ENCODE measurements around the gene AMMECR1L.
"Not testable (repeated sequence)": the region's sequence is repeated elsewhere in the genome, so short reads cannot be mapped to it uniquely, and the experiment has no call there.

AMMECR1L gene

GRCh38 chr2:127841466-127842178, 44.1 kb downstream of the AMMECR1L start:
- DNase-seq (ENCODE audit: low spot score), result no peak

- no peak for DNase-seq (ENCODE audit: low spot score)
These were observed 44.9 kb downstream of the AMMECR1L start for GRCh38 chr2:127840893-127841292.

DNA sequence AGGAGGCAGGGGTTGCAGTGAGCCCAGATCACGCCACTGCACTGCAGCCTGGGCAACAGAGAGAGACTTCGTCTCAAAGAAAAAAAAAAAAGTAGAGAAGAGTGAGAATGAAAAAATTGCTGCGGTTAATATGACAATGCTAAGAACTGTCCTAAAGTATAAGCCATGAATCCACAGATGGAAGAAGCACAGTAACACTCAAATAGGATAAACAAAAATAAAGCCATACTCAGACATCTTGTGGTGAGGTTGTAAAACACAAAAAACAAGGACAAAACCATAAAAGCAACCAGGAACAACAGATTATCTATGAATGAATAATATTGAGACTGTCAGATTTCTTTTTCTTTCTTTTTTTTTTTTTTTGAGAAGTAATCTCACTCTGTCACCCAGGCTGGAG, 50.8 kb downstream of the AMMECR1L start:
- no peak for DNase-seq (ENCODE audit: low spot score)

DNA sequence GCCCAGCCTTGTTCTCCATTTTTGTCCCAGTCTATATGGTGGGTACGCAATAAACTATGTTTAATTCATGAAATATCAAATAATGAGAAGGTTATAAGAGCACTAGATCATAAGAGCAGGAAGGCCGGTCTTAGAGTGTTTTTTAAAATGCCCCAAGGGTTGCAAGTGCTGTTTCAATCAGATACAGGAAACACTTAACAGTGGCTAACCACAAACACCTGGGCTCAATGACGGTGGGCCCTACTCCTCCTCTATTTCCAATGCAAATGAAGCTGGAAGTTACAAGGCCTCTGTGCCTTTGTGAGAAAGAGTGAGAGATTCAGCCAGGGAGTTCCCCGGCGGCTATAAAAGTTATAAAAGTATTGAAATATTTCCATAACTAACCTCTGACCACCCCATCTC, 55.9 kb downstream of the AMMECR1L start:
- peak; percentile 97 for DNase-seq (ENCODE audit: low spot score)

- not testable (repeated sequence) for DNase-seq (ENCODE audit: low spot score)
These were observed 59.0 kb downstream of the AMMECR1L start for GRCh38 chr2:127826708-127827107.

GRCh38 chr2:127826047-127826446, 59.7 kb downstream of the AMMECR1L start:
- no peak for DNase-seq (ENCODE audit: low spot score)

- no peak for DNase-seq (ENCODE audit: low spot score)
These were observed 65.6 kb downstream of the AMMECR1L start for GRCh38 chr2:127820080-127820668.

GRCh38 chr2:127818794-127819425, 66.8 kb downstream of the AMMECR1L start:
- DNase-seq (ENCODE audit: low spot score), result no peak

DNA sequence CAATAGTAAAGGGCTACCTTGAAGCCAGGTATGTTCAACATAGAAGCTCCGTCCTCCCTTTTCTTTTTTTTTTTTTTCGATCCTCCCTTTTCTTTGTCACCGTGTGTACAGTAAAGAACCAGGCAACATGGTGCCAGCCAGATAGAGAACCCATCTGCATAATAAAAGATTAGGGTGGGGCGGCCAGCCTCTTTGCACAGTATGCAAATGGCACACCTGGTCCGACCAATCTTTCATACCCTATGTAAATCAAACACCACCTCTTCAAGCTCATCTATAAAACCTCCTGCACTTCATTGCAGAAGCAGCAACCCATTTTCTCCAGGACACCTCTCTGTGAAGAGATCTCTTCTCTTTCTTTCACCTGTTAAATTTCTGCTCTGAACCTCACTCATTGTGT, 67.5 kb downstream of the AMMECR1L start:
- no peak for DNase-seq (ENCODE audit: low spot score)

DNA sequence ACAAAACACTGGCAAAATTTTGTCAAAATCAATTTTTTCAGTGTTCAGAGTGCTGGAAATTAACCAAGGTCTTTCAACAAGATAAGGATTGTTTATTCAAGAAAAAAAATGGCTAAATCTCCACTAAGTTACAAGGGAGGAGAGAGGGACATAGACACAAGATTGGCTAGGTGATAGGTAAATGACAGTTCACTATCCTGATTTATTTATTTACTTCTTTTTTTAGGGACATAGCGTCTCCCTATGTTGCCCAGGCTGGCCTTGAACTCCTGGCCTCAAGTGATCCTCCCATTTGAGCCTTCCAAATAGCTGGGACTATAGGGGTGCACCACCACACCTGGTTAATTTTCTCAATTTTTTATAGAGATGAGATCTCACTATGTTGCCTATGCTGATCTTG, 71.1 kb downstream of the AMMECR1L start:
- DNase-seq (ENCODE audit: low spot score), result no peak

GRCh38 chr2:127812441-127812840, 73.3 kb downstream of the AMMECR1L start:
- not testable (repeated sequence) for DNase-seq (ENCODE audit: low spot score)

Data from NAMALWA (cell line).